Pericardium fibroblast (primary cell): ENCODE results near the gene KCNA3. TPM values are rescaled to one million over a fixed set of nuclear protein-coding genes. Genes with fewer than 3 reads are reported as not detected.

Experiments
- total RNA-seq: library from RNA; depleted of rRNA; stranded (reverse); fragments of >200 nt; gene quantifications from 2 replicates; pipeline ENCODE4 v1.2.3, GENCODE V29; 2015

The KCNA3 gene
- total RNA-seq: not detected in 2 replicates

GRCh38 chr1:110674337-110675059, at the start of gene KCNA3:
TSS of gene KCNA3 (minus strand) at chr1:110674940. CDS start at chr1:110674809, 131 bp downstream.

Other genes starting within 250 kb of the KCNA3 start
- gene PROK1, start 223.8 kb downstream of the KCNA3 start, total RNA-seq: not detected in 2 replicates
- gene KCNA10, start 155.8 kb downstream of the KCNA3 start, total RNA-seq: not detected in 2 replicates
- 0.12 TPM in 1 of 2 replicates, not detected in the other for gene KCNA2, start 68.6 kb downstream of the KCNA3 start, total RNA-seq
- not detected in 2 replicates for gene CD53, start 198.2 kb upstream of the KCNA3 start, total RNA-seq